NT2/D1 (cell line): Measurements from ENCODE around the gene ANGPT4.
A peak's percentile ranks its signal among the peaks of the same experiment; 100 is the strongest.

ENCODE experiments used
- DNase-seq: peaks from one replicate; pipeline ENCODE4 v3.0.0-alpha.2; 2011; ENCODE audit warnings: low read depth, low spot score
- H3K27me3 ChIP-seq: 2 replicates; pipeline ENCODE4 v1.6.0; 2011; ENCODE audit warnings: mild to moderate bottlenecking; ENCODE audit not compliant: insufficient read length, insufficient read depth
- H3K36me3 ChIP-seq: 2 replicates; pipeline ENCODE4 v1.6.1; 2011; ENCODE audit warnings: mild to moderate bottlenecking, low read length, mixed read lengths; ENCODE audit not compliant: insufficient read depth, insufficient read length
- H3K4me1 ChIP-seq: 2 replicates; pipeline ENCODE4 v1.5.1; 2011; ENCODE audit not compliant: insufficient read depth, insufficient read length
- H3K4me3 ChIP-seq: 2 replicates; pipeline ENCODE4 v1.5.1; 2011; ENCODE audit warnings: low read depth; ENCODE audit not compliant: insufficient read length
- H3K9ac ChIP-seq: 2 replicates; pipeline ENCODE4 v1.6.0; 2011; ENCODE audit warnings: low read depth; ENCODE audit not compliant: insufficient read length
- H3K9me3 ChIP-seq: 2 replicates; pipeline ENCODE4 v1.5.1; 2011; ENCODE audit warnings: mild to moderate bottlenecking, low read length; ENCODE audit not compliant: insufficient read depth
- SUZ12 ChIP-seq: IDR thresholded peaks from 2 replicates; pipeline ENCODE4 v1.6.1; 2011; ENCODE audit not compliant: insufficient read length, insufficient read depth; ENCODE audit errors: extremely low read depth
- YY1 ChIP-seq: IDR thresholded peaks from 2 replicates; pipeline ENCODE4 v1.6.1; 2011; ENCODE audit not compliant: insufficient read length, insufficient read depth
- ZNF274 ChIP-seq: IDR thresholded peaks from 2 replicates; pipeline ENCODE4 v1.6.1; 2011; ENCODE audit warnings: mild to moderate bottlenecking, low read depth, low read length

ANGPT4 gene

DNA sequence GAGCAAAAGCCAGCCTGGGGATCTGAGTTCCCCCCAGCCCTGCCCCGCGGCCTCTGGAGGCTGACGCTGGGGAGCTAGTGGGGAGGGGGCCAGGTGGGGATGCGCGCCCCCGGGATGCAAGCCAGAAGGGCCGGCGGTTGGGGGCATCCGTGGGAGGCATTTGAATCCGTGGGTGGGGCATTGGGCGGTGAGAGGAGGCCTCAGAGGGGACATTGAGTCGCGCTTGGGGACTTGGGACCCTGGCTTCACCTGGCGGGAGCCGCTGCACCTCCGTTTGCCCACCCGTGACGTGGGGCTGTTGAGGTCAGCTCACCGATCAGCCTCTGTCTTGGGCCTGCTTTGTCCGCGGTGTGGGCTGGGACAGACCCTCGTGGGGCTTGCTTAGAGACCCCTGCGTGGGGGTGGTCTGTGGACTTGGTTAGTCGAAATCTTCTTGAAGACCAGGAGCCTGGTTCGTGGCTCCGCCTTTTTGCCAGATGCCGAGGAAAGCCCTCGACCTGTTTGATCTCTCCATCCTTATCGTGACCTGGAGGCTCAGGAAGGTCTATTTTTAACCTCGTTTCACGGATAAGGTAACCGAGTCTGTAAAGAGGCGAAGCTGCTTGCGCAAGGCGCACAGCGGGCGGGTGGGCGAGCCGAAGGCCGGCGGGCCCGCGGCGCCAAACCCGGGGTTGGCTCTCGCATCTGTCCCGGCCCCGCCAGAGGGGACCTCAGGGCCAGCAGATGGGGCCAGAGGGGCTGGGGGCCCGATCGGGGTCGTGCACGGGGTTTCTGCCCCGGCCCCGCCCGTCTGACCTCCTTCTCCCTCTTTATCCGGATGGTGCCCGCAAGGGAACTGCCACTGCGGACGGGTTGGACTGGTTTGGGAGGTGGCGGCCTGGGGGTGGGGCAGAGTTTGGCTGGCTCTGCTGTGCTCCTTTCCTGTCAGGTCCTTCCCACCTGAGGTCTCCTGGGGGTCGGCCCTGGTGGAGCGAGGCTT lies 74.3 kb downstream of the ANGPT4 start:
- no peak for DNase-seq
- Histone ChIP-seq H3K36me3 (peaks cover 6% of the 10 kb centered on the region), H3K4me3 (peak overlapping the region; percentile 36), H3K9ac (peak overlapping the region; percentile 21), H3K9me3 (no peaks in the 10 kb centered on the region), H3K4me1 (peaks cover 11% of the 10 kb centered on the region), H3K27me3 (peaks cover 28% of the 10 kb centered on the region)
- TF ChIP-seq ZNF274 (no peak), YY1 (no peak), SUZ12 (no peak)

DNA sequence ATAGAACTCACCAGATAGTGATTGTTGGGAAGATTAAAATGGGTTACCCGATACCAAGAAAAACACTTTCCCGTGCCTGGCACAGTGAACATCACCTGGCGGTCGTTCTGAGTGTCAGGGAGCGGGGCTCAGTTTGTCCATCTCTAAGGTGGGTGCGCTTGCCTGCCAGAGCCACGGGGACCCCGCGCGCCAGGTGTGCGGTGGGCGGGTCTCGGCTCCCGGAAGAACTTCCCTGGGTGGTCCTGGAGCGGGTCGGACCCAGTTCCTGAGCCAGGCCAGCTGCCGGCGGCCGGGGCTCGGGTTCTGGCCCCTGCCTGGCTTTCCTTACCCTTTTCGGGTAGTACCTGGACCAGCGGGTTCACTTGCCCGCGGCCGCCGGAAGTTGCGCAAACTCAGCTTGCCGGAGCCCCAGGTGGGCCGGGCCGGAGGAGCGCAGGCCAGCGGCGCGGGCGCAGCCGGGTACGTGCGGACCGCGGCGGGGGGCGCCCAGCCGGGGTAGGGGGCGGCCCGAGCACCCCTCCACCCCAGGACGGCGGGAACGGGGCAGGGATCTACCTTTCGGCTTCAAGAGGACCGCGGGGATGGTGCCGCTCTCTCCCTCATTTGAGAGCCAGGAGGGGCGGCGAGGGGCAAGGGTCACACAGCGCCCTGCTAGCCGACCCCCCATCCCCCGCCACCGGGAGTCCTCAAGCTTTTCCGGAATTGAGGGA lies 75.1 kb downstream of the ANGPT4 start:
- H3K9ac ChIP-seq: no peak overlapping the region
- no peak for DNase-seq
- H3K36me3 ChIP-seq: peaks cover 6% of the 10 kb centered on the region

DNA sequence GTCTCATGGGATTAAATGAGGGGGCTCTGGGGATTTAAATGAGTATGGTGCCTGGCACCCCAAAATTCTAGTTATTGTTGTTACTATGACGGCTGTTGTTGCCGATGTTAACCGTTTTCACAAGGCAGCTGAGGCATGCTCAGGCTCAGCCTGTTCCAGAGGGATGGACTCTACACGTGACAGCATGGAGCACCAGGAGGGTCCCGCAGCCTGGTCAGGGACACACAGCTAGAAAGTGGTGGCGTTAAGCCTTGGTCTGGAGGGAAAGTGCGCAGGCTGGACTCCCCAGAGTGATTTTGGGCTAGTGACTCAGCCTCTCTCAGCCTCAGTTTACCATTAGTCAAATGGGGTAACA lies 75.7 kb downstream of the ANGPT4 start:
- Histone ChIP-seq H3K27me3 (peaks cover 28% of the 10 kb centered on the region), H3K9ac (no peak overlapping the region), H3K4me3 (no peak overlapping the region), H3K4me1 (peaks cover 11% of the 10 kb centered on the region), H3K9me3 (no peaks in the 10 kb centered on the region), H3K36me3 (peaks cover 1% of the 10 kb centered on the region)
- TF ChIP-seq ZNF274 (no peak), YY1 (no peak), SUZ12 (no peak)
- DNase-seq: no peak

More for the DNA sequence above, 75.1 kb downstream of the ANGPT4 start:
- peaks cover 28% of the 10 kb centered on the region for H3K27me3 ChIP-seq
- peaks cover 11% of the 10 kb centered on the region for H3K4me1 ChIP-seq
- no peak for TF ChIP-seq SUZ12
- no peak for TF ChIP-seq YY1
- no peak for TF ChIP-seq ZNF274
- H3K4me3 ChIP-seq: peak overlapping the region; percentile 36
- H3K9me3 ChIP-seq: no peaks in the 10 kb centered on the region

DNA sequence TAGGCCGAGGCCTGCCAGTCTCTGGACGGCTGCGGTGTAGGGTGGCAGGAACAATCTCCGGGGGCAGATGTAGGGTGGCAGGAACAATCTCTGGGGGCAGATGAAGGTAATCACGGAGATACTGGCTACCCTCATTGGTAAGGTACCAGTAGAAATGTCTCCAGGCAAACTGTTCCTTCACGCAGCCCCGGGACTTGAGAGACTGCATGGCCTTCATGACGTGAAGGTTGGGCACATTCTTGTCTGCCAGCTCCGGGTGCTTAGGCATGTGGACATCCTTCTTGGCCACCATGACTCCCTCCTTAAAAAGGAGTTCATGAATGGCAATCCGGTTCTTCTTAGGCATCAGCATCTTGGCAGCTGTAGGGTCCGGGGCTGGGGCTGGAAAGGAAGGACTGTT lies 76.5 kb downstream of the ANGPT4 start:
- H3K36me3 ChIP-seq: no peaks in the 10 kb centered on the region
- H3K4me1 ChIP-seq: peaks cover 7% of the 10 kb centered on the region
- no peak overlapping the region for H3K4me3 ChIP-seq
- no peak for TF ChIP-seq SUZ12
- TF ChIP-seq YY1: no peak
- TF ChIP-seq ZNF274: no peak
- H3K9me3 ChIP-seq: no peaks in the 10 kb centered on the region
- no peak for DNase-seq
- no peak overlapping the region for H3K9ac ChIP-seq
- peaks cover 28% of the 10 kb centered on the region for H3K27me3 ChIP-seq

DNA sequence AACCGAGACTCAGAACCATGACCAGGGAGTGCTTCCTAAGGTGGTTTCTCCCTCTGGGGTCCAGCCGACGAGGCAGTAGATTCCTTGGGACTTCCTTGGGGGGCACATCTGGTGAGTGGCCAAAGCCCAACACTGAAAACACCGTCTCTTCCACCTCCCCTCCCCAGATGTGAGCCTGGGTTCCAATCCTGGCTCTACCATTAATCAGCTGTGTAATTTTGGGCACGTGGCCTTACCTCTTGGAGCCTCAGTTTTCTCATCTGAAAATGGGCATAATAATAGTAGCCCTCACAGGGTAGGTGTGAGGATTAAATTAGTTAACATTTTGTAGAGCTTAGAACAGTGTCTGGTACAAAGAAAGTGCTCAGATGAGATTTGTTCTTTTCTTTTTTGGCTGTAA lies 77.1 kb downstream of the ANGPT4 start:
- Histone ChIP-seq H3K4me1 (peaks cover 5% of the 10 kb centered on the region), H3K36me3 (no peaks in the 10 kb centered on the region)

DNA sequence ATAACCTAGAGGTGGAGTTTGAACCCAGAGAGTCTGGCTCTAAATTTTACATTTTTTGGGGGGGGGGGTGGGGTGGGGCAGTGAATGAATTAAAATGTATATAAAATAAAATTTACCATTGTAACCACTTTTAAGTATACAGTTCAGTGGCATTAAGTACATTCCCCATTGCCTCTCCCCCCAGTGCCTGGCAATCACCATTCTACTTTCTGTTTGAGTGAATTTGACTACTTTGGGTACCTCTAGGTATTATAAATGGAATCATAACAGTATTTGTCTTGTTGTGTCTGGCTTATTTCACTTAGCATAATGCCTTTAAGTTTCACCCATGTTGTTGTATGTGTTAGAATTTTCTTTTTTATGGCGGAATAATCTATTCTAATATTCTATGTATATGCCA lies 79.9 kb downstream of the ANGPT4 start:
- Histone ChIP-seq H3K9me3 (no peaks in the 10 kb centered on the region), H3K4me3 (no peak overlapping the region), H3K36me3 (no peaks in the 10 kb centered on the region), H3K9ac (no peak overlapping the region), H3K4me1 (peaks cover 4% of the 10 kb centered on the region), H3K27me3 (peaks cover 5% of the 10 kb centered on the region)
- no peak for DNase-seq
- TF ChIP-seq YY1 (no peak), ZNF274 (no peak), SUZ12 (no peak)

More for the DNA sequence above, 77.1 kb downstream of the ANGPT4 start:
- TF ChIP-seq YY1 (no peak), ZNF274 (no peak), SUZ12 (no peak)
- Histone ChIP-seq H3K27me3 (peaks cover 28% of the 10 kb centered on the region), H3K9me3 (no peaks in the 10 kb centered on the region), H3K9ac (no peak overlapping the region), H3K4me3 (no peak overlapping the region)
- no peak for DNase-seq

DNA sequence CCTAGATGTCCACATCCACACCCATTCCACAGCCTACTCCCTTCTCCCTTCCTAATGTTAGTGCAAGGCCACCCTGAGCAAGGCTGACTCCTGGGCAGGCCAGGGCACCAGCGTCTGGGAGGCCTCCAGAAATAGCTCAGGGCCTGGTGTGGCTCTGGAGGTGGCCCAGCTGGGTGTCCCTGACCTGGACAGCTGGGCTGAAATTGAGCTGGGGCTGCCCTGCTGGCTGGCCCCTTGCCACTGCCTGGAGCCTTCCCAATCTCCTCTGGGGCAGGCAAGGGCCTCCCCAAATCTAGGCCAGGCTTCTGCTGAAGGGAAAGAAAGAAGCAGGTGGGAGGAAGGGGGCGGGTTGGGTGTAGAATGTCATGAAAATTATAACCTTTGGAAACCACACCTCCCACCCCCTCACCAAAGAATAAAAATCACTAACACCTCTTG lies 80.5 kb downstream of the ANGPT4 start:
- TF ChIP-seq ZNF274 (no peak), YY1 (no peak), SUZ12 (no peak)
- H3K36me3 ChIP-seq: no peaks in the 10 kb centered on the region
- peaks cover 4% of the 10 kb centered on the region for H3K4me1 ChIP-seq
- H3K27me3 ChIP-seq: peaks cover under 1% of the 10 kb centered on the region
- H3K9ac ChIP-seq: no peak overlapping the region
- H3K4me3 ChIP-seq: no peak overlapping the region
- no peak for DNase-seq
- H3K9me3 ChIP-seq: no peaks in the 10 kb centered on the region
